GM10248 (cell line): ENCODE results near the gene SYT15.
"Not testable (repeated sequence)": the region's sequence is repeated elsewhere in the genome, so short reads cannot be mapped to it uniquely, and the experiment has no call there.

Experiments used
- CTCF ChIA-PET: fragments of 300-600 bp; sonication (Branson Sonifier 250); formaldehyde crosslinking; extraction: SDS; loops from one replicate; lab custom pipeline; 2021; ENCODE audit warnings: antibody characterized with exemption; lab: Yijun Ruan, JAX
- POLR2A ChIA-PET: fragments of 350-650 bp; sonication (Branson Sonifier 250); formaldehyde crosslinking; extraction: SDS; loops from one replicate; lab custom pipeline; 2020; ENCODE audit warnings: antibody characterized with exemption; lab: Yijun Ruan, JAX
- DNase-seq: peaks from one replicate; pipeline ENCODE4 v3.0.0; 2012; ENCODE audit errors: extremely low spot score
- CTCF ChIP-seq: IDR thresholded peaks from 2 replicates; pipeline ENCODE4 v1.5.1; 2012; ENCODE audit warnings: mild to moderate bottlenecking, low read depth; ENCODE audit errors: extremely low read depth, missing control alignments, control extremely low read depth

The SYT15 gene

GRCh38 chr10:46578474-46579178, at the start of gene SYT15:
SYT15 (plus strand) TSS chr10:46579128; CDS start chr10:46579169, 41 bp downstream.
- POLR2A ChIA-PET, CTCF ChIA-PET, DNase-seq: not testable (repeated sequence)

DNA sequence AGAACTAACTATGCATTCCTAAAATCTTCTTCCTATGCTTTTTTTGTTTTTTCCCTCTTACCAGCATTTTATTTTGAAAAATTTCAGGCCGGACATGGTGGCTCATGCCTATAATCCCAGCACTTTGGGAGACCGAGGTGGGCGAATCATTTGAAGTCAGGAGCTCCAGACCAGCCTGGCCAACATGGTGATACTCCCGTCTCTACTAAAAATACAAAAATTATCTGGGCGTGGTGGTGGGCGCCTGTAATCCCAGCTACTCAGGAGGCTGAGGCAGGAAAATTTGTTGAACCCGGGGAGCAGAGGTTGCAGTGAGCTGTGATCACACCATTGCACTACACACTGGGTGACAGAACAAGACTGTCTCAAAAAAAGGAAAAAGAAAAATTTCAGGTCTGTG, 49.2 kb upstream of the SYT15 start:
- POLR2A ChIA-PET: not testable (repeated sequence)

GRCh38 chr10:46530249-46531186, 48.4 kb upstream of the SYT15 start:
- ChIA-PET POLR2A (no interaction called here), CTCF (interaction anchor here (1.1 to 2.6 kb wide), 6 partner anchors 8 to 20 kb away, joined by 3 to 14 read pairs (median 6); no protein-coding TSS in a partner anchor)
- TF ChIP-seq CTCF: no peak
- no peak for DNase-seq

More for the DNA sequence above, 49.2 kb upstream of the SYT15 start:
- not testable (repeated sequence) for DNase-seq
- CTCF ChIA-PET: interaction anchor here (1.1 to 2.6 kb wide), 3 partner anchors 9 to 21 kb away, joined by 3 to 14 read pairs (median 8); no protein-coding TSS in a partner anchor

- CTCF ChIA-PET: interaction anchor here (2.0 to 2.6 kb wide), 2 partner anchors 12 to 15 kb away, joined by 10 to 14 read pairs; no protein-coding TSS in a partner anchor
- POLR2A ChIA-PET, DNase-seq: not testable (repeated sequence)
Measured at GRCh38 chr10:46532256-46532655, 46.7 kb upstream of the SYT15 start.

GRCh38 chr10:46534828-46535524, 44.0 kb upstream of the SYT15 start:
- ChIA-PET CTCF (interaction anchor here (1.3 kb wide), 1 partner anchor 11 kb away, joined by 4 read pairs; no protein-coding TSS in a partner anchor), POLR2A (no interaction called here)
- TF ChIP-seq CTCF: no peak
- DNase-seq: no peak

DNA sequence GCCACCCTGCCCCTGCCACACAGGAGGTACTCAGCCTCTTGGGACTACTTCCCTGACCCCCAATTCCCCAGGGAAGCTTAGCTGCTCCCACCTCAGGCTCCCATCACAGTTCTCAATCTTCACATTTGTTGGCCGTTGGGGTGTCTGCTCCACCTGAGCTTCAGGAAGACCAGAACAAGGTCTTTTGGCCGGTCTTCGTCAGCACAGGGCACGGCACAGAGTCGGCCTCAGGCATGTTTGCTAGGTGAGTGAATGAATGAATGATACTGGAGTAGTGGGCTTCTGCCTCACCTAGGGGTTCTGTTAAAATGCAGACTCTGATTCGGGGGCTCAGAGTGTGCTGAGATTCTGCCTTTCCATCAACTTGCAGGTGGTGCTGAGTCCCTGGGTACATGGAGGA, 42.8 kb upstream of the SYT15 start:
- CTCF ChIA-PET: no interaction called here
- POLR2A ChIA-PET: no interaction called here
- DNase-seq: no peak
- TF ChIP-seq CTCF: no peak

- no peak for DNase-seq
- CTCF ChIA-PET: interaction anchor here (1.4 kb wide), 1 partner anchor 14 kb away, joined by 3 read pairs; no protein-coding TSS in a partner anchor
- POLR2A ChIA-PET: no interaction called here
- TF ChIP-seq CTCF: no peak
Measured at GRCh38 chr10:46536781-46537180, 42.1 kb upstream of the SYT15 start.
